ENCODE data around the gene GPR27. TPM values are rescaled to one million over a fixed set of nuclear protein-coding genes. Genes with fewer than 3 reads are reported as not detected.

Gene GPR27
- total RNA-seq, 4 donors from 2014 or later, result 0.79 to 1.1 TPM; not detected in 2

DNA sequence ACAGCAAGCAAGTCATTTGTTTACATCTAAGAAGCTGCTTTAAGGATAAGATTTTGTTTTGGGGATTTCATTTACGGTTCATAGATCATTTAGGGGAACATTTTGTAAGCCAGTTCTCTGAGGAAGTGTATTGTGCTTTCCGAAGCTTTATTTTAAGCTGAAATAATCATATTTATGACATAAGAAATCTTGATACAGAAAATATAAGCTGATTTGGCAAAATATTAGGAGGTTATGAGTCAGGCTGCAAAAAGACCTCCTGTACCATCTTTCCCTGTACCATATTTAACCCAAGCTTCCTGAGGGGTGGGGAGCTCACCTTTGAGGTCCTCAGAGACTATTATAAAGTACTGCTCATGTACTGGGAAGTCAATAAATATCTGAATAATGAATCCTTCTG is 20.3 kb upstream of the GPR27 start:
- no peak for DNase-seq
- TF ChIP-seq POLR2AphosphoS5 (IDR thresholded peaks at IDR 0.05) (no peak), POLR2A (IDR thresholded peaks at IDR 0.05) (no peak), EP300 (IDR thresholded peaks at IDR 0.05; ENCODE audit: low read depth) (no peak)
- TF ChIP-seq, protein P1, sequence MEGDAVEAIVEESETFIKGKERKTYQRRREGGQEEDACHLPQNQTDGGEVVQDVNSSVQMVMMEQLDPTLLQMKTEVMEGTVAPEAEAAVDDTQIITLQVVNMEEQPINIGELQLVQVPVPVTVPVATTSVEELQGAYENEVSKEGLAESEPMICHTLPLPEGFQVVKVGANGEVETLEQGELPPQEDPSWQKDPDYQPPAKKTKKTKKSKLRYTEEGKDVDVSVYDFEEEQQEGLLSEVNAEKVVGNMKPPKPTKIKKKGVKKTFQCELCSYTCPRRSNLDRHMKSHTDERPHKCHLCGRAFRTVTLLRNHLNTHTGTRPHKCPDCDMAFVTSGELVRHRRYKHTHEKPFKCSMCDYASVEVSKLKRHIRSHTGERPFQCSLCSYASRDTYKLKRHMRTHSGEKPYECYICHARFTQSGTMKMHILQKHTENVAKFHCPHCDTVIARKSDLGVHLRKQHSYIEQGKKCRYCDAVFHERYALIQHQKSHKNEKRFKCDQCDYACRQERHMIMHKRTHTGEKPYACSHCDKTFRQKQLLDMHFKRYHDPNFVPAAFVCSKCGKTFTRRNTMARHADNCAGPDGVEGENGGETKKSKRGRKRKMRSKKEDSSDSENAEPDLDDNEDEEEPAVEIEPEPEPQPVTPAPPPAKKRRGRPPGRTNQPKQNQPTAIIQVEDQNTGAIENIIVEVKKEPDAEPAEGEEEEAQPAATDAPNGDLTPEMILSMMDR (IDR thresholded peaks at IDR 0.05), result no peak
- WGBS, 2 donors (ENCODE audit: low coverage in 1 of 2), result 87 to 89% methylated on average over 2 of the region's 2 CpGs
- H3K9me3 ChIP-seq, result no peaks in the 10 kb centered on the region
- H3K36me3 ChIP-seq, result no peaks in the 10 kb centered on the region
- in situ Hi-C loops (cut with MboI; ENCODE audit: low pct_ligation_motif_present in 1 of 4, low pct_unique_long_range_greater_than_20kb in 1 of 4, low sequenced_read_pairs in 3 of 4) (loop anchor here in 2 of 4 donors (10.0 to 25.0 kb wide), 2 partner anchors 1091 to 1104 kb away; partner anchors contain the start of gene SHQ1 (in 1 of the 2)), intact Hi-C loops (cut with DNase I; ENCODE audit: low total_unique reads) (no loop called here)
- no peak overlapping the region for H3K27ac ChIP-seq
- H3K4me3 ChIP-seq, result no peak overlapping the region
- peaks cover 0 to 11% (median 2%) of the 10 kb centered on the region in 4 donors for H3K4me1 ChIP-seq
- peaks cover 10% of the 10 kb centered on the region for H3K27me3 ChIP-seq

DNA sequence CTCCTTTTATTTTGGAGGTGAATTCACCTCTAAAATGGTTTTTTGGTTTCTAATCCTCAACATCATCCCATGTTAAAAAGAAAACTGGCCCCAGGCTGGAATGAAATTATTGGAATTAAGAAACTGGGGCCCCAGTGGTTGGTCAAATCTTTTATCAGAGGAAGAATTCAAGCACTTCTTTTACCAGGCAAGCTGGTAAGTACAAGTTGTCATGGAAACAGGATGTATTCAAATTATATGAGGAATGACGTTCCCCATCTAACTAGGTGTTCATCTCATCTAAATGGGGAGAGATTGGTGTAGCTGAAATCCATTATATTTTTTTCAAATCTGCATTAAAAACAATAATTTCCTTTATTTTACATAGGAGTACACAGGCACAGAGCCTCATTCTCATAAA is 18.8 kb upstream of the GPR27 start:
- no peaks in the 10 kb centered on the region for H3K36me3 ChIP-seq
- 60 to 83% methylated on average over 1 of the region's 1 CpG for WGBS, 2 donors (ENCODE audit: low coverage in 1 of 2)
- no peaks in the 10 kb centered on the region for H3K9me3 ChIP-seq
- no peak overlapping the region for H3K4me3 ChIP-seq
- intact Hi-C loops (cut with DNase I; ENCODE audit: low total_unique reads), result no loop called here
- peaks cover 0 to 3% (median 0%) of the 10 kb centered on the region in 4 donors for H3K4me1 ChIP-seq
- peaks cover 11% of the 10 kb centered on the region for H3K27me3 ChIP-seq
- DNase-seq, result no peak
- TF ChIP-seq, protein P1 (IDR thresholded peaks at IDR 0.05), result no peak
- TF ChIP-seq EP300 (IDR thresholded peaks at IDR 0.05; ENCODE audit: low read depth), result no peak
- TF ChIP-seq POLR2AphosphoS5 (IDR thresholded peaks at IDR 0.05), result no peak
- no peak overlapping the region for H3K27ac ChIP-seq
- in situ Hi-C loops (cut with MboI; ENCODE audit: low pct_ligation_motif_present in 1 of 4, low pct_unique_long_range_greater_than_20kb in 1 of 4, low sequenced_read_pairs in 3 of 4), result loop anchor here in 2 of 4 donors (10.0 to 25.0 kb wide), 2 partner anchors 1090 to 1102 kb away; partner anchors contain the start of gene SHQ1 (in 1 of the 2)

DNA sequence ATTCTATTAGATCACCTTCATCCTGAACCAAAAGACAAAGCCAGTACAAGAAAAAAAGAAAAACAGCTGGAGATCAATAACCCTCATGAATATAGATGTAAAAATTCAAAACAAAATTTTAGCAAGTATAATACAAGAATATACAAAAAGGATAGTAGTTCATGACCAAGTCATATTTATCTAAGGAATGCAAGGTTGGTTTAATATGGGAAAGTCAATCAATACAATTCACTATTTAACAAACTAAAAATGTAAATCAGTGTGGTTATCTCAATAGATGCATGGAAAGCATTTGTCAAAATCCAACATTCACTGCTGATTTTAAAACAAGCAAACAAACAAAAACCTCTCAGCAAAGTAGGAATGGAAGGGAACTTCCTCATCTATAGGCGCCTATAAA is 11.0 kb upstream of the GPR27 start:
- DNase-seq, result no peak
- Histone ChIP-seq H3K4me1 (no peaks in the 10 kb centered on the region), H3K27ac (no peak overlapping the region), H3K4me3 (no peak overlapping the region), H3K27me3 (peaks cover 8% of the 10 kb centered on the region), H3K36me3 (no peaks in the 10 kb centered on the region), H3K9me3 (peaks cover 24 to 25% of the 10 kb centered on the region in 2 donors)
- intact Hi-C loops (cut with DNase I; ENCODE audit: low total_unique reads), result no loop called here
- TF ChIP-seq, protein P1 (IDR thresholded peaks at IDR 0.05), result no peak
- TF ChIP-seq POLR2A (IDR thresholded peaks at IDR 0.05) (no peak), EP300 (IDR thresholded peaks at IDR 0.05; ENCODE audit: low read depth) (no peak), POLR2AphosphoS5 (IDR thresholded peaks at IDR 0.05) (no peak)
- WGBS, 2 donors (ENCODE audit: low coverage in 1 of 2), result 89 to 97% methylated on average over 1 of the region's 1 CpG
- in situ Hi-C loops (cut with MboI; ENCODE audit: low pct_ligation_motif_present in 1 of 4, low pct_unique_long_range_greater_than_20kb in 1 of 4, low sequenced_read_pairs in 3 of 4), result loop anchor here in 1 of 4 donors (25.0 kb wide), 1 partner anchor 1095 kb away; the partner anchor contains the start of gene SHQ1

DNA sequence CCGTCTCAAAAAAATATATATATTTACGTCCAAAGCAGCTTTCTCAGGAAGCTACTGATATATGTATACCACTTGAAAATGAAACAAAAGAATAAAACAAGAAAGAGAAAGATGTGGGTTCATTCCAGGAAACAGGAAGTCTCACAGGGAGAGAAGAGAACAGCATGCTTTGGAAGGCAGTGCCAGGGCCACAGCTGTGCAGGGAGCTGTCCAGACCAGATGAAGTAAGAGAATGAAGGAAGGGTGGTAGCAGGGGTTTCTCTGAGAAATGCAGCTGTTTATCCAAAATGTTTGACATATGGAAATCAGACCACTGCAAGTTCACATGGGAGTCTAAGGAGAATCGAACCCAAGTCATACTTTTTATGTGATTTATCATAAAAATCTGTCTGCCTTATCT is 8.9 kb upstream of the GPR27 start:
- TF ChIP-seq EP300 (IDR thresholded peaks at IDR 0.05; ENCODE audit: low read depth) (no peak), POLR2AphosphoS5 (IDR thresholded peaks at IDR 0.05) (no peak), POLR2A (IDR thresholded peaks at IDR 0.05) (no peak)
- TF ChIP-seq, protein P1 (IDR thresholded peaks at IDR 0.05), result no peak
- no peaks in the 10 kb centered on the region for H3K36me3 ChIP-seq
- H3K4me1 ChIP-seq, result no peaks in the 10 kb centered on the region
- H3K27ac ChIP-seq, result no peak overlapping the region
- 75 to 92% methylated on average over 2 to 3 of the region's 3 CpGs for WGBS, 2 donors (ENCODE audit: low coverage in 1 of 2)
- peaks cover 24 to 25% of the 10 kb centered on the region in 2 donors for H3K9me3 ChIP-seq
- H3K4me3 ChIP-seq, result no peak overlapping the region
- DNase-seq, result no peak
- in situ Hi-C loops (cut with MboI; ENCODE audit: low pct_ligation_motif_present in 1 of 4, low pct_unique_long_range_greater_than_20kb in 1 of 4, low sequenced_read_pairs in 3 of 4), result loop anchor here in 1 of 4 donors (25.0 kb wide), 1 partner anchor 1093 kb away; the partner anchor contains the start of gene SHQ1
- intact Hi-C loops (cut with DNase I; ENCODE audit: low total_unique reads), result no loop called here
- H3K27me3 ChIP-seq, result no peaks in the 10 kb centered on the region
